Uterus (tissue), 2 donors: Measurements from ENCODE around the gene RPS18.

Experiments used
- CTCF ChIP-seq, 4 experiments: fragments of 200-600 bp in 2 of 4; fragments of 450-650 bp in 2 of 4; sonication (generic) in 2 of 4; IDR thresholded peaks; one replicate each; pipeline ENCODE4 v1.5.1; 2016 to 2019; ENCODE audit warnings: antibody characterized with exemption in 4 of 4, mild to moderate bottlenecking in 2 of 4, moderate library complexity in 1 of 4
- POLR2A ChIP-seq, 2 donors: fragments of 450-650 bp; IDR thresholded peaks; one replicate each; pipeline ENCODE4 v1.6.1; 2016; ENCODE audit warnings: antibody characterized with exemption in 2 of 2, mild to moderate bottlenecking in 1 of 2, moderate library complexity in 1 of 2

- TF ChIP-seq CTCF (IDR thresholded peaks at IDR 0.05) (no peak), POLR2A (IDR thresholded peaks at IDR 0.05) (no peak)
Measured at GRCh38 chr6:33318426-33319073, 46.7 kb downstream of the RPS18 start.
